HG03025 (cell line): ENCODE results near the gene DUT.
"Not testable (repeated sequence)": the region's sequence is repeated elsewhere in the genome, so short reads cannot be mapped to it uniquely, and the experiment has no call there.

Experiments used
- ATAC-seq: cut with Tn5 transposase; IDR thresholded peaks from one replicate; pipeline ENCODE4 v1.9.1; 2021; ENCODE audit warnings: mild to moderate bottlenecking, moderate library complexity; ENCODE audit not compliant: unreplicated experiment, low FRiP score

The DUT gene

GRCh38 chr15:48326180-48326579, 5.0 kb upstream of the DUT start:
- not testable (repeated sequence) for ATAC-seq

DNA sequence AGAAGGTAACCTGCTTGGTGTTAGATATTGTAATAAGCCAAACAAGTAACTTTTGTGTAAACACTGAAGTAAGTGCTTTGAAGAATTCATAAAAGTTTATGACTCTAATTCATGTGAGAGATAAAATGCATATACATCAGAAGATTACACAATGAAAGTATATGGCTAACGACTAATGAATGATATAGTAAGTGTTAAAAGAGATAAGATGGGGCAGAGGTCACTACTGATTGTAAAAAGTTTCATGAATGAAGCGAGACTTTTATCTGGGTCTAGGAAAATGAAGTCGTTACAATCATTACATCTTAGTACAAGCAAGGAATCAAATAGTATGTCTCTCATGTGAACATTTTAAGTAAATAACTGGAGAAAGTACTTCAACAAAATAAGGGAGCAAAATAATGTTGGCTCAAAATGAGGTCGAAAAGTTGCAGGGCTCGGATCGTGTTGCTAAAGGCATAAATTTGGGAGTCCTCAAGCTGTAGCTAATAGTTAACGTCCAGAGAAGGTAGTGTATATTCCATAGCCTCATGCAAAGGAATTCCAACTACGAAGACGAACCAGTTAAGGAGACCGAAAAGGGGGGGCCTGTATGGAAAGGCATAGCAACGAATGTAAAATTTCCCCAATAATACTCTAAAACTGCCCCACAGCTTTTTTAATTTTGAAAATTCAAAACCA, 984 bp upstream of the DUT start:
- ATAC-seq, result no peak

- peak; percentile 42 for ATAC-seq
Observed at GRCh38 chr15:48331796-48332641, 790 bp downstream of the DUT start.

DNA sequence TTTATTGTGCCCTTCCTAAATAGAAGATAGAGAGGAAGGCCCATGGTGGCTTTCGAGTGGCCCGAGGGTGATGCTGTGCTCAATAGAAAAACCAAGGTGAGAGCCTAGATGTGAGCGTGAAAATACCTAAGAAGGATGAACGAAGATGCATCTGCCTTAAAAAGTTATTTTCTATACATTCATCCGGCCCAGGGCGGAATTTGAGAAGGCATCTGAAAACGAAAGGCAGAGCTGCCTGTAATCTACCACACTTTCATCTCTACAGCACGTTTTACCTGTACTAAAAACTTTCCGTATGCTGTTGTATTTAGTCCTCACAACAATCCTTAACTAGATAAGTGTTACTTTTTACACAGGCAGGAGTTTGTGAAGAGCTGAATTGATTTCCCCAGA, 1.4 kb downstream of the DUT start:
- ATAC-seq, result no peak

GRCh38 chr15:48333540-48333939, 2.3 kb downstream of the DUT start:
- no peak for ATAC-seq

- no peak for ATAC-seq
Observed at GRCh38 chr15:48334260-48334659, 3.0 kb downstream of the DUT start.

DNA sequence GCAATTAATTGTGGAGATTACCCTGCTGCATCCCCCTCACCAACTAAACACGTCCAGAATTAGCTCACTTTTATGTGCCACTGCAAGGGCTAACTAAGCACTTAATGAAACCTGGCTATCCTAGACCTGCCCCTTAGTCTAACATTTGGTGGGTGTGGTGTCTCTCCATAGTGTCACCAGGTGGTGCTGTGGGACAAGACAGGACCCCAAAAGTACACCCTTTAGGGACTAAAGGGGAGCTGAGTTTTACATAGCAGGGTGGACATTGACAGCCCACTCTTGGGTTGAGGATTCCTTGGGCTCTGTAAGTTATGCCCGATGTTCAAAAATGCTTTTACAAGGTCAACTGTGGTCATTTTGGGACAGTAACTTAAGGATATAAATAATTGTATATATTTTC, 5.7 kb downstream of the DUT start:
- no peak for ATAC-seq

DNA sequence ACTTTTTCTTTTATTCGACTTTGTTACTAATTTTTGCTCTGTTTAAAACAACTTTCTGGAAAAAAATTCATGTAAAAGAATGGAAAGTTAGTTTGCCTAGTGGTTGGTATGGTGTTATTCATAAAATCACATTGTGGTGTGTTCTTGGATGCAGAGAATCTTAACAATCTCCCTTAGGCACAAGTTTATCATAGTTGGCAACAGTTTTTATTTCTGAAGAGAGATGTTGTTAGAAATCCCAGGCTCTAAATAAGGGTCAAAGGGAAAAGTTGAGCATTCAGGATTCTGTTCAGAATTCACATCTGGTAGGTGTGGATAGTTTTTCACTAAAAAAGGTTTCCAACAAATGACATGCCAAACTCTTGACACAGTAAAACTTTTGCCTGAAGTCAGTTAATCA, 6.4 kb downstream of the DUT start:
- no peak for ATAC-seq

- ATAC-seq, result no peak
Observed at GRCh38 chr15:48340111-48340510, 8.9 kb downstream of the DUT start.

GRCh38 chr15:48343865-48344264, 12.6 kb downstream of the DUT start:
- ATAC-seq, result no peak

DNA sequence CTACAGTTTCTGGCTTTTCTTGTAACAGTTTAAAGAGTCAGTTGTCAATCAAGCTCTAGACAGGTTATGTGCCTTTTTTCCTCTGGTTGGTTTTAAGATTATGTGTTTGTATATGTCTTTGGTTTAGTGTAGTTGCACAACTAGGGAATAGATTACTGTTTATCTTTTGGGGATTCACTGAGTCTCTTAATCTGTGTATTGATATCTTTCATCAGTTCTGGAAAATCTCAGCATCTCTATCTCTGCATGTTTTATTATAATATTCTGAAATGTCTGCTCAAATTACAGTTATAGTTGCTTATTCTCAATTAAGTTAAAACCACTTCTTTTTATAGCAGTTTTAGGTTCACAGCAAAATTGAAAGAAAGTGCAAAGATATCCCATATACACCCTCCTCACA, 14.3 kb downstream of the DUT start:
- no peak for ATAC-seq

DNA sequence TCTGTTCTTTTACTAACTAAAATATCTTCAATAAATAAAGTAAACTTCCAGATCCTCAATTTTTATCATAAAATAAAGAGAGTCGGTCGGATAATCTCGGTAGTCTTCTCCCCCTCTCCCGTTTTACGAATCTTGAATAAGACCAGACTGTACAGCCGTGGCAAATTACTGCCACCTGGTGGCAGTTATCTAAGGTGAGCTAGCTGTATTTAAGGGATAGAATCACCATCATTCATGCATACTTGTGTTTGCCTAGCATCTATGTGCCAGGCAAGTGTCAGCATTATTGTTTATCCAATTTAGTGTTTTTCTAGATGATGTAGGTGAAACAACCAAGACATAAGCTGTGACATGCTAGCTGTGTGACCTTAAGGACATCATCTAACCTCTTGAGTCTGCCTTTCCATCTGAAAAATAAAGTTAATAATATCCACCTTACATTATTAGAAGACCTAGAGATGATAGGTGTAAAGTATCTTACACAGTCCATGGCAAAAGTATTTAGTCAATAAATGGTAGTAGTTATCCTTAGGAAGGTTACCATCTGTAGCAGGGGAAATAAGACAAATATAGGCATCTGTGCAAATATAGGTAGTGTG, 21.3 kb downstream of the DUT start:
- no peak for ATAC-seq

- no peak for ATAC-seq
Observed at GRCh38 chr15:48354694-48355303, 23.6 kb downstream of the DUT start.

DNA sequence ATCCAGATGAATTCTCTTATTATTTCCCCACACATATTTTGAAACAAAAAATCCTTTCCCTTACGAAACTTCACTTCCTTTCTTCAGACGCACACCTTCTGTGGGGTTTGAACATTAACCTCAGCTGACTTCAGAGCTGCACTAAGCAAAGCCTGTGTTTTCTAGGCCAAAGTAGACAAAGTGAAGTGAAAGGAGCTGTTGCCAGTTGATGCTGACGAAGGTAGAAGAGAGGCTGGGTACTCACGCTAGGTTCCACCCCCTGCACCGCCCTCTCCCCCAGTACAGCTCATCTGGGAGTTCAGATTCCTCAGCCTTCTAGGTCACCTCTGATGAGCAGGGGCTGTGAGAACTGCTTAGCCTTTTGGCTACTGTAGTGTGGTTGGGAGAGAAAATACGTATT, 24.1 kb downstream of the DUT start:
- no peak for ATAC-seq

- ATAC-seq, result no peak
Observed at GRCh38 chr15:48358229-48359152, 27.3 kb downstream of the DUT start.

DNA sequence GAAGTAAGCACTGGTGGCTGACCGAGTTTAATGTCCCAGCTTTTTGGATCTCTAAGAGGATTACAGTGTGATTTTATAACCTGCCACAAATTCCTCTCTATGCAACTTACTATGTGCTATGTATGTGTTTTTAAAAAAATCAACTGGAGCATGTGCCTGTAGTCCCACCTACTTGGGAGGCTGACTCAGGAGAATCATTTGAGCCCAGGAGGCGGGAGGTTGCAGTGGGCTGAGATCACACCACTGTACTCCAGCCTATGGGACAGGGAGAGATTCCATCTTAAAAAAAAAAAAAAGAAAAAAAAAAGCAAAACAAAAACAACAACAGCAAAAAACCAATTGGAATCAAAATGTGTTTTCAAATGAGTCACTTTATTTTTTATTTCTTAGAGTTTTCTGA, 29.6 kb downstream of the DUT start:
- no peak for ATAC-seq

DNA sequence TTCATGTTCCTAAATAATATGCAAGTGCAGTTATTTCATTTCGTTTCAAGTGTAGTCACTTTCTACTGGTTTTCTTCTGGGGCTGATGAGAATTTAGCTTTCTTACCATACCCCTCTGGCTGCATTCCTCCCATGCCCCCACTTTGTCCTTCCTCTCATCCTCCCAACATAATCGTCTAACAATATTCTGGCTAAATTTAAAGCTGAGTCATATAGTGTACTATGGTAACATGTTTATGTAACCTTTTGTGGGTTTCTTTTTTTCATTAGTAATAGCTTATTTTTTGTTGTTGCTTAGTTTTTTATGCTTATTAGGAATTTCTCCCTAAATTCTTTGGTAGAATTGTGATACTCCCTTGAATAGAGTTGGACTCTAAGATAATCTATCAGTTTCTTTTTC, 30.5 kb downstream of the DUT start:
- ATAC-seq, result no peak

DNA sequence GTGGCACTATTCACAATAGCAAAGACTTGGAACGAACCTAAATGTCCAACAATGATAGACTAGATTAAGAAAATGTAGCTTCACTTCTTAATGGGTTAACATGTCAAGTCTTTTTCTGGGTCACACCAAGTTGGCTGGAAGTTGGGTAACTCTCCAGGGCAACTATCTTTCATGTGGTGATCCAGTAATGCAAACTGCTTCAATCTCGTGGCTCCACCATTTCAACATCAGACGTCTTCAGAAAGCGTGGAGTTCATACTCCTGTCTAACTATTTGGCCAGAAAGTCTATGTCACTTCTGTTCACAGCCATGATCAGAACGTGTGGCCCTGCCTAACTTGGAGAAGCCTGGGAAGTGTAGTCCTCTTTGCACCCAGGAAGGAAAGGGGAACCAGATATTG, 32.2 kb downstream of the DUT start:
- no peak for ATAC-seq

- no peak for ATAC-seq
Observed at GRCh38 chr15:48365575-48365974, 34.3 kb downstream of the DUT start.

- no peak for ATAC-seq
Observed at GRCh38 chr15:48366584-48367312, 35.5 kb downstream of the DUT start.
